GM12874 (cell line): ENCODE measurements around the gene NAT16.

ENCODE experiments used
- CTCF ChIP-seq: IDR thresholded peaks from 2 replicates; pipeline ENCODE4 v1.5.1; 2011; ENCODE audit warnings: low read depth, mild to moderate bottlenecking, control low read depth, low read length, moderate library complexity; ENCODE audit not compliant: insufficient read depth

The NAT16 gene

GRCh38 chr7:101127460-101128039 is 52.5 kb downstream of the NAT16 start:
- TF ChIP-seq CTCF, result no peak

- peak; percentile 31; the same call in 1 of the 2 replicates for TF ChIP-seq CTCF
Measured at GRCh38 chr7:101126651-101127459, 53.2 kb downstream of the NAT16 start, which contains the start of gene SERPINE1. TSS of gene SERPINE1 (plus strand) at chr7:101127104. CDS start at chr7:101128394, 1,290 bp downstream.

GRCh38 chr7:101125989-101126650 is 54.0 kb downstream of the NAT16 start:
- no peak for TF ChIP-seq CTCF

- no peak for TF ChIP-seq CTCF
Measured at GRCh38 chr7:101124376-101125056, 55.6 kb downstream of the NAT16 start.

- TF ChIP-seq CTCF, result no peak
Measured at GRCh38 chr7:101123703-101124068, 56.4 kb downstream of the NAT16 start.

- TF ChIP-seq CTCF, result no peak
Measured at GRCh38 chr7:101122933-101123702, 57.0 kb downstream of the NAT16 start.
